Midbrain (tissue), 1 donor: ENCODE measurements around the gene PARP1.
"Not testable (repeated sequence)": the region's sequence is repeated elsewhere in the genome, so short reads cannot be mapped to it uniquely, and the experiment has no call there.

Experiments used
- DNase-seq: peaks from one replicate; lab custom pipeline; 2025; lab: John Stamatoyannopoulos, UW

PARP1 gene

GRCh38 chr1:226350519-226350865 lies 57.4 kb downstream of the PARP1 start:
- no peak for DNase-seq

GRCh38 chr1:226349801-226350518 lies 57.9 kb downstream of the PARP1 start:
- no peak for DNase-seq

GRCh38 chr1:226349081-226349480 lies 58.8 kb downstream of the PARP1 start:
- DNase-seq = no peak

- no peak for DNase-seq
Measured at GRCh38 chr1:226344441-226345259, 63.2 kb downstream of the PARP1 start.

- DNase-seq = no peak
Measured at GRCh38 chr1:226342656-226343055, 65.2 kb downstream of the PARP1 start.

- DNase-seq = not testable (repeated sequence)
Measured at GRCh38 chr1:226340111-226340510, 67.8 kb downstream of the PARP1 start.

GRCh38 chr1:226337276-226337875 lies 70.5 kb downstream of the PARP1 start:
- DNase-seq = no peak

- DNase-seq = no peak
Measured at GRCh38 chr1:226335661-226336060, 72.2 kb downstream of the PARP1 start.

GRCh38 chr1:226332947-226333346 lies 74.9 kb downstream of the PARP1 start:
- DNase-seq = no peak

GRCh38 chr1:226329237-226329636 lies 78.7 kb downstream of the PARP1 start:
- DNase-seq = no peak

GRCh38 chr1:226327761-226328162 lies 80.1 kb downstream of the PARP1 start:
- DNase-seq = no peak

- no peak for DNase-seq
Measured at GRCh38 chr1:226325178-226325577, 82.7 kb downstream of the PARP1 start.

GRCh38 chr1:226324479-226324878 lies 83.4 kb downstream of the PARP1 start:
- DNase-seq = no peak

GRCh38 chr1:226322986-226323385 lies 84.9 kb downstream of the PARP1 start:
- DNase-seq = no peak

GRCh38 chr1:226320930-226321329 lies 87.0 kb downstream of the PARP1 start:
- DNase-seq = no peak

- DNase-seq = no peak
Measured at GRCh38 chr1:226318471-226318870, 89.4 kb downstream of the PARP1 start.

- DNase-seq = no peak
Measured at GRCh38 chr1:226314055-226314454, 93.8 kb downstream of the PARP1 start.

GRCh38 chr1:226312065-226312464 lies 95.8 kb downstream of the PARP1 start:
- DNase-seq = no peak

- no peak for DNase-seq
Measured at GRCh38 chr1:226311376-226311775, 96.5 kb downstream of the PARP1 start.
